ENCODE measurements around the gene SKAP1.
"Not testable (repeated sequence)": the region's sequence is repeated elsewhere in the genome, so short reads cannot be mapped to it uniquely, and the experiment has no call there.

SKAP1 gene

GRCh38 chr17:48429638-48430586, at the start of gene SKAP1:
TSS of gene SKAP1 (minus strand) at chr17:48430214.
- DNase-seq (ENCODE audit: low read depth), result no peak

- DNase-seq (ENCODE audit: low read depth), result no peak
Observed at GRCh38 chr17:48479014-48479402, 49.0 kb upstream of the SKAP1 start.

DNA sequence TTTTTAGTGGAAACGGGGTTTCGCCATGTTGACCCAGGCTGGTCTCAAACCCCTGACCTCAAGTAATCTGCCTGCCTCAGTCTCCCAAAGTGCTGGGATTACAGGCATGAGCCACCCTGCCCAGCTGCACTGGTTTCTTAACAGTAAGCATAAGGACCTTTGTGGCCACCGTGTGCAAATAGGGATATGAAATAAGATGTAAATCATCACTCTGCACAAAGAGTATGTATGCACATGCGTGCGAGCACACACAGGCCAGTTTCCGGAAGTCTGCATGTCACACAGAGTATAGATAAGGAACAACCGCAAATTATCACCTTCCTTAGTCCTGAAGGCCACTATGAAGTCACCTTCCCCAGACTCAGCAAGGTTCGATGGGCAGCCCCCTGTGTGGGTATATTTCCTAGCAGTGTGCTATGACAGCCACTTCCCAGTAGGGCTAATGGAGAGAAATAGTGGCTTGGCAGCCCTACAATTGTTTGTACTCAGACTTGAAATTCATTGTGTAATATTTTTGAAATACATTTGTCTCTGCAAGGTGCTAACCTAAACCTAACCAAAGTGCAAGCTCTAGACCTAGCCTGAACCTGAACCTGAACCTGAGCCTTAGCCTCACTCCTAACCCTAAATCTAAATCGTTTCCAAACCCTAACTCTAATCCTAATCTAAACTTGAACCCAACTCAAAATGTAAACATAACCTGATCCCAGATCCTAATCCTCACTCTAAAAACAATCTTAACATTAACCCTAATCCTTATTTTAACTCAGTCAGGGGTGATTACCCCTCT, 48.4 kb upstream of the SKAP1 start:
- no peak for DNase-seq (ENCODE audit: low read depth)

DNA sequence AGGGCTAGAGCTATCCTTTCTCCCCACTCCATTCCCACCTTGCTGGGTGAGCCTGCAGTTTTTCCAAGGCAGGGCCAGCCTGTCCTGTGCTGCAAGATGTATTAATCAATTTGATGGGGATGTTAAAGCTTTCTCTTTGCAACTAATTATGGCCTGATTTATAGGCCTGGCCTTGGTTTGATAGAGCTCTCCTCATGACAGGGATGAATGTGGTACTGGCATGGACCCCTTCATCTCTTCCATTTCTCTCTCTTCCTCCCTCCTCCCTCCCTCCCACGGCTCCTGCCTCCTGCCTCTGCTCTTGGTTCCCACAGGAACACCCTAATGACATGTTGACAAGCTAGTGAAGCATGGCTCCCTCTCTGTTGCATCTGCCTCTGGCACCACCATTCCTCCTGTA, 47.2 kb upstream of the SKAP1 start:
- DNase-seq (ENCODE audit: low read depth), result no peak

GRCh38 chr17:48472411-48473281, 42.6 kb upstream of the SKAP1 start:
- no peak for DNase-seq (ENCODE audit: low read depth)

DNA sequence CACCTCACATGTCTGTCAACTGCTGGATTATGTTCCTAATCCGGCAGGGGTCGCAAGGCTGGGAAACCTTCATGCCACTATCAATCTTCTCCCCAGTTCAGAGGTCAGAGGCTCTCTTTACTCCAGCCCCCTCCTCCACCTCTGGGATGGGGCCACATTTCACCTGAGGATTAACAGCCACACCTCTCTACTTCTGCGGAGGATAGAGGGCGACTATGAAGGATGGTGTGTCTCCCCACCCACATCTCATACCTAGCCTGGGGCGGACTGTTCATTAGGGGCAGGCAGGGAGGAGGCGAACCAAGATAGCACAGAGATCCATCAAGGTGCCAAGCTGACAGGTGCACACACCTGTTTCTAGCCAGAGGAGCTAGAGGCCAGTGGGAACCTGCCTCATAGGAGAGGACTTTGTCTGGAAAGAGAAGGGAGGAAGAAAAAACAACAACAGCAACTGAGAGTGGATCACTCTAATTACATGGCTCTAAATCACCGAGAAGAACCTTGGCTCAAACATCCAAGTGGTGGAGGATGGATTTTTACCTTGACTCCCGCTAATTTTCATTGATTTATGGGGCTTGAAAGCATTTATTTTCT, 41.9 kb upstream of the SKAP1 start:
- no peak for DNase-seq (ENCODE audit: low read depth)

GRCh38 chr17:48470388-48471034, 40.5 kb upstream of the SKAP1 start:
- DNase-seq (ENCODE audit: low read depth), result no peak

- DNase-seq (ENCODE audit: low read depth), result no peak
Observed at GRCh38 chr17:48469227-48469626, 39.2 kb upstream of the SKAP1 start.

DNA sequence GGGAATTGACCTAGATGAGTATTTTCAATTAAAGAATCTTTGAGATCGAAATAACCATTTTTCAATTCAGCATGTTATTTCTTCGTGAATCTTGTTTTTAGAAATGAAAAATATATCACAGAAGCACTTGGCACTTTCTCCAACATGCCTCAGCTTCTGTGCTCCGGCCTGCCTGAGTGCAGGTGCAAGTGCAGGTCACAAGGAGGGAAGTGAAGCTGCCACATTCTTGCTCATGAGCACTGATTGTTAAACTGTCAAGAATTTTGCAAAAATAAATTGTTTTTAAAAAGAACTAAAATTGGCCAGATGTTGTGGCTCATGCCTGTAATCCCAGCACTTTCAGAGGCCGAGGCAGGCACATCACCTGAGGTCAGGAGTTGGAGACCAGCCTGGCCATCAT, 38.3 kb upstream of the SKAP1 start:
- DNase-seq (ENCODE audit: low read depth), result no peak

- no peak for DNase-seq (ENCODE audit: low read depth)
Observed at GRCh38 chr17:48465884-48466283, 35.9 kb upstream of the SKAP1 start.

- DNase-seq (ENCODE audit: low read depth), result no peak
Observed at GRCh38 chr17:48463526-48463925, 33.5 kb upstream of the SKAP1 start.

- no peak for DNase-seq (ENCODE audit: low read depth)
Observed at GRCh38 chr17:48462946-48463345, 32.9 kb upstream of the SKAP1 start.

DNA sequence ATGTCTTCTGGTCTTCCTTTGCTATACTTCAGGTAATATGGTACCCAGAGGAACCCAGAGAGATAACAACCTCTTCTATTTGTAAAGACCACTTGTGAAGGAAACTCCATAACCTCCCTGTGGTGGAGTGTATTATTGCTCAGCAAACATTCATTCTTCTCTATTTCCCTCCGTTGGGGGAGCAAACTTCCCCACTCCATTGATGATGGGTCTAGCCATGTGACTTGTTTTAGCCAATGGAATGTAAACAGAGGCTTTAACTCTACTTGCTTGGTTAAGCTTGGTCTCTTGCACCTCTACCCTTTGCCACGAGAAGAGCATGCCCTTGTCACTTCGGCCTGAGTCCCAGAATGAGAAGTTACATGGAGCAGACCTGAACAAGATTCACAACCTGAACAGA, 30.0 kb upstream of the SKAP1 start:
- DNase-seq (ENCODE audit: low read depth), result no peak

DNA sequence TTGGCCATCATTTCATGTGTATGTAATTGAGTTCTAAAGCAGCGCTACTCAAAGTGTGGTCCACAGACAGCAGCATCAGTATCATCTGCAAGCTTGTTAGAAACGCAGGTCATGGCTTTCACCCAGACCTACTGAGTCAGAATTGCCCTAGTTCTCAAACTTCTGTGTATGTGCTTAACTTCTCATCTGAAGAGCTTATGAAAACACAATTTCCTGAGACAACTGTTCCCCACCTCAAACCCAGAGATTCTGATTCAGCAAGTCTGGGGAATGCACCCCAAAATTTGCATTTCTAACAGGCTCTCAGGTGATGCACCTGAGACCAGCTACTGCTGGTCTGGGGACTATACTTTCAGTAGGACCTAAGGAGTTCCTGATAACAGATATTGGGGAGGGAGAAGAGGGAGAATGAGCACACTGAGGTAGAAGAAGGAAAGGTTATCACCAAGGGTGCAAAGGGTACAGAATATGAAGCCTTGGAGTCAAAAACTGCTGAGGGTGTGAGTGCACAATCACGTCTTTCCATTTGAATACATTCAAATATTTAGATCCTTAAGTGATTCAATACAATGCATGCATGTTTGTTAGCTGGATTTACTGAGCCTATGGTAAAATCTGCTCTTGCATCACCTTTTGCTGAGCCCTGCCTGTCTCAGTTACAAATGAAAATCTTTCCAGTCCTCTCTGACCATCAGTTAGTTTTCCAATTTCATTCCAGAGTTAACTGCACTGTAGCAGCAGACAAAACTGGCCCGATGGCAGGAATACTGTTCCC, 29.2 kb upstream of the SKAP1 start:
- DNase-seq (ENCODE audit: low read depth), result no peak

- peak; percentile 14 for DNase-seq (ENCODE audit: low read depth)
Observed at GRCh38 chr17:48457080-48457836, 27.2 kb upstream of the SKAP1 start.

DNA sequence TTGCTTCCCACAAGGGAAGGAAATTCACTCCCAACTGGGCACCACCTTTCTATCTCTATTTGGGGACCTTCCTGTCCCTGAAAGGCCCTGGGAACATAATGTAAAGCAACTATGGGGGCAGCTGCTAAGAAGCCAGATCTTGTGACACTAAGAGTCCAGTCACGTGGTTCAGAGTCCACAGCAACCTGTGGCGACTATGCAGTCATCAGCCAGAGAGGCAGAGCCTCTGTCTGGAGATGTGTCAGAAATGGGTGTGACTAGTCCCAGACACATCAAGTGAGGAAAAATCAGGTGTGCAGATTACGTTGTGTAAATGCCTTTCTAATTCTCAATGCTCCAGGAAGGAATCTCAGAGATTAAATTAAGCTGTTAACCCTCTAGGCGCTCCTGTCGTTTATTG, 26.6 kb upstream of the SKAP1 start:
- DNase-seq (ENCODE audit: low read depth), result no peak

DNA sequence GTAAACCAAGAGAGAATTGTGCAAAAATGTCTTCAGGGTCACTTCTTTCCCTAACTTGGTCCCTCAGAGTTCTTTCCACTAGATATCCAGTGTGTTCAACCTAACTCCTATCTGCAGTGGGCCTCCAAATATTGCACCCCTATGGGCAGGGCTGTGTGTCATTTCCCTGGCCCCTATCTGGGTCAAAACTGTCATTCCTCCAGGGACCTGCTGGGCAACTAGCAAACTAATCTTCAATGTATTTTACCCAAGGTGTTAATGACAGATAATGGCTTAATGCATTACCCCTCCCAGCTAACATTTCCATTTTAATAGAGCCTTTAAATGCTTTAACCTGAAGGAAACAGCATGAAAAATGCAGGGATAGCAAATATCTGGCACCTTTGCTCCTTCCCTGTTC, 25.8 kb upstream of the SKAP1 start:
- no peak for DNase-seq (ENCODE audit: low read depth)

DNA sequence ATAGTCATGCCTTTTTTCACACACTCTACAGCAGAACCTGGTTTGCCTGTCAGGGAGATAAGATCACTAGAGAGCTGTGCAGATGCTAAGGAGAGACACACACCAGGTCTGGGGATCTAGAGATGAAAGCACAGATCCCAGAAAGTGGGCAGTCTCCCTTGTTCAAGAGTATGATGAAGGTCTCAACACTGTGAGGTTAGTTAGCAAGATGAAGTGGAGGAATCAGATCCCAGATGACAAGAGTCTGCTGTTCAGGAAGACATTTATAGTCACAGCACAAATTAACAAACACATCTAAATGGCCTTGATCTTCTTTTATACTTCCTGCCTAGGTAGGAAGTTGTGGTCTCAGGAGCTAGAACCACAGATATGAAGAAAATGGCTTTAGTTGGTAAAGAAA, 23.4 kb upstream of the SKAP1 start:
- DNase-seq (ENCODE audit: low read depth), result no peak

DNA sequence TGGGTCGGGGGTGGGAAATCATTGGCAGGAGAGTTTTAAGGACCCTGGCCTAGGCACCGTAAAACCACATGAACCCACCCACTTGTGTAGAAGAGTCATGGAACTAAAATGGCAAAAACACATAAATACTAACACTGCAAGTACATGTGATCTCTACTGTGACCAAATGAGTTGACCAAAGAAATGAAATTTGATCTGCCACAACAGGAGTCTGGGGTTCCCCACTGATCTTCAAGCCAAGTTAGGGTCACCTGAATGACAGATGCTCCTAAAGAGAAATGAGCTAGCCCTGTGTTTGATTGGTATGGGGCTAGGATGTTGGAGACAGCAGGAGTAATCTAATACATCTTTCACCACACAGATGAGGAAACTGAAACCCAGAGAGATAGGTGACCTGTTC, 21.5 kb upstream of the SKAP1 start:
- DNase-seq (ENCODE audit: low read depth), result no peak

DNA sequence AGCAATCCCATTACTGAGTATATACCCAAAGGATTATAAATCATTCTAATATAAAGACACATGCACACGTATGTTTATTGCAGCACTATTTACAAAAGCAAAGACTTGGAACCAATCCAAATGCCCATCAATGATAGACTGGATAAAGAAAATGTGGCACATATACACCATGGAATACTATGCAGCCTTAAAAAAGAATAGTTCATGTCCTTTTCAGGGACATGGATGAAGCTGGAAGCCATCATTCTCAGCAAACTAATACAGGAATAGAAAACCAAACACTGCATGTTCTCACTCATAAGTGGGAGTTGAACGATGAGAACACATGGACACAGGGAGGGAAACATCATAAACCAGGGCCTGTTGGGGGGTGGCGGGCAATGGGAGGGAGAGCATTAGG, 19.3 kb upstream of the SKAP1 start:
- DNase-seq (ENCODE audit: low read depth), result not testable (repeated sequence)
